GM12878 (cell line): ENCODE measurements around the gene SLC28A2. TPM values are rescaled to one million over a fixed set of nuclear protein-coding genes. Genes with fewer than 3 reads are reported as not detected.

ENCODE experiments used
- ATAC-seq: fragments of 200-7000 bp; cut with Tn5 transposase; 3 replicates; pipeline ENCODE4 v1.9.1; 2020; ENCODE audit warnings: mild to moderate bottlenecking, moderate library complexity
- BruUV-seq: library from RNA; stranded (reverse); fragments of 400-500 nt; replicated peaks from 2 replicates; lab custom pipeline; 2021; lab: Mats Ljungman, UMichigan
- CTCF ChIA-PET: fragments of 300-600 bp; sonication (Branson Sonifier 250); formaldehyde crosslinking; extraction: SDS; loops from one replicate; lab custom pipeline; 2021; ENCODE audit warnings: inconsistent platforms; lab: Yijun Ruan, JAX
- POLR2A ChIA-PET: fragments of 350-600 bp; formaldehyde crosslinking; extraction: SDS; loops from one replicate; lab custom pipeline; 2021; ENCODE audit warnings: inconsistent platforms; lab: Charles Lee
- RAD21 ChIA-PET: fragments of 300-600 bp; sonication (Branson Sonifier 250); formaldehyde crosslinking; loops from one replicate; lab custom pipeline; 2023; ENCODE audit warnings: antibody characterized with exemption; ENCODE audit not compliant: unreplicated experiment; lab: Charles Lee
- SMC1A ChIA-PET: fragments of 300-600 bp; sonication (Branson Sonifier 250); formaldehyde crosslinking; loops from one replicate; lab custom pipeline; 2023; ENCODE audit not compliant: unreplicated experiment, uncharacterized antibody; lab: Charles Lee
- DNase-seq: peaks from one replicate; pipeline ENCODE4 v3.0.0-alpha.2; 2011; ENCODE audit warnings: low read depth, low spot score
- FAIRE-seq: peaks from 3 replicates; lab custom pipeline; 2011; peaks lifted over from hg19 to GRCh38; lab: Jason Lieb, UNC
- H2AFZ ChIP-seq: 2 replicates; pipeline ENCODE4 v1.6.0; 2011; ENCODE audit warnings: low read depth, low read length, control low read depth; ENCODE audit not compliant: control insufficient read depth
- H3K27ac ChIP-seq: 2 replicates; pipeline ENCODE4 v1.5.1; 2011; ENCODE audit warnings: control low read depth; ENCODE audit not compliant: control insufficient read depth, insufficient read depth
- H3K27me3 ChIP-seq, 2 experiments: replicated peaks in 1 of 2; 2 replicates each; pipeline versions ENCODE4 v1.6.0 to v1.6.1; 2011; ENCODE audit warnings: low read length in 1 of 2; ENCODE audit not compliant: control insufficient read depth in 2 of 2, insufficient read depth in 2 of 2
- H3K36me3 ChIP-seq, 2 experiments: 2 replicates each; pipeline ENCODE4 v1.5.1; 2011; ENCODE audit warnings: low read length in 1 of 2; ENCODE audit not compliant: control insufficient read depth in 2 of 2, insufficient read depth in 2 of 2
- H3K4me1 ChIP-seq: 2 replicates; pipeline ENCODE4 v1.6.1; 2011; ENCODE audit warnings: mild to moderate bottlenecking, low read length, moderate library complexity, mixed read lengths; ENCODE audit not compliant: control insufficient read depth, insufficient read depth
- H3K4me2 ChIP-seq: 2 replicates; pipeline ENCODE4 v1.6.0; 2011; ENCODE audit warnings: control low read depth; ENCODE audit not compliant: control insufficient read depth, insufficient read depth
- H3K4me3 ChIP-seq: fragments of 200-600 bp; sonication (generic); 2 replicates; pipeline ENCODE4 v1.5.1; 2016
- H3K79me2 ChIP-seq: 2 replicates; pipeline ENCODE4 v1.6.0; 2011; ENCODE audit warnings: low read length; ENCODE audit not compliant: control insufficient read depth, insufficient read depth
- H3K9ac ChIP-seq: 2 replicates; pipeline ENCODE4 v1.8.0; 2011; ENCODE audit warnings: low read length, control low read depth, mixed read lengths; ENCODE audit not compliant: control insufficient read depth, insufficient read depth
- H3K9me3 ChIP-seq: replicated peaks from 3 replicates; pipeline ENCODE4 v1.5.1; 2011; ENCODE audit warnings: mild to moderate bottlenecking, low read length; ENCODE audit not compliant: control insufficient read depth, insufficient read depth
- H4K20me1 ChIP-seq: 2 replicates; pipeline ENCODE4 v1.6.0; 2011; ENCODE audit not compliant: control insufficient read depth, insufficient read depth
- ATF7 ChIP-seq: fragments of 450-650 bp; IDR thresholded peaks from 2 replicates; pipeline ENCODE4 v1.6.1; 2016; ENCODE audit warnings: low read depth, mild to moderate bottlenecking
- CBX3 ChIP-seq: fragments of 200-600 bp; sonication (generic); IDR thresholded peaks from 2 replicates; pipeline ENCODE4 v1.6.1; 2016; ENCODE audit warnings: low read depth, borderline replicate concordance
- CREB1 ChIP-seq: IDR thresholded peaks from 2 replicates; pipeline ENCODE4 v1.6.1; 2012; ENCODE audit warnings: low read depth, mild to moderate bottlenecking, inconsistent platforms
- E4F1 ChIP-seq: fragments of 450-650 bp; IDR thresholded peaks from 2 replicates; pipeline ENCODE4 v1.6.1; 2018; ENCODE audit warnings: borderline replicate concordance, mild to moderate bottlenecking; ENCODE audit not compliant: partially characterized antibody
- FOXM1 ChIP-seq: IDR thresholded peaks from 2 replicates; pipeline ENCODE4 v1.6.1; 2012; ENCODE audit warnings: low read depth, mild to moderate bottlenecking, inconsistent platforms, low read length, moderate library complexity
- GABPA ChIP-seq: IDR thresholded peaks from 2 replicates; pipeline ENCODE4 v1.6.1; 2014; ENCODE audit warnings: antibody characterized with exemption, low read depth, mild to moderate bottlenecking, inconsistent platforms
- HDGF ChIP-seq: fragments of 450-650 bp; IDR thresholded peaks from 2 replicates; pipeline ENCODE4 v1.6.1; 2016; ENCODE audit warnings: antibody characterized with exemption
- LARP7 ChIP-seq: fragments of 450-650 bp; IDR thresholded peaks from 2 replicates; pipeline ENCODE4 v1.6.1; 2017; ENCODE audit warnings: mild to moderate bottlenecking
- MTA3 ChIP-seq: IDR thresholded peaks from 2 replicates; pipeline ENCODE4 v1.6.1; 2012; ENCODE audit warnings: low read length, inconsistent platforms, borderline replicate concordance
- POLR2AphosphoS2 ChIP-seq: IDR thresholded peaks from 2 replicates; pipeline ENCODE4 v1.6.1; 2011; ENCODE audit warnings: low read depth, mild to moderate bottlenecking, low read length, improper control_type of control experiment, moderate library complexity
- POLR2AphosphoS5 ChIP-seq: IDR thresholded peaks from 2 replicates; pipeline ENCODE4 v1.6.1; 2011; ENCODE audit warnings: mild to moderate bottlenecking, low read length, inconsistent platforms
- RAD21 ChIP-seq: IDR thresholded peaks from 2 replicates; pipeline ENCODE4 v1.6.1; 2011; ENCODE audit warnings: mild to moderate bottlenecking, low read depth, low read length, moderate library complexity; ENCODE audit not compliant: insufficient read depth
- RFX5 ChIP-seq: IDR thresholded peaks from 2 replicates; pipeline ENCODE4 v1.6.1; 2011; ENCODE audit warnings: low read depth, low read length, improper control_type of control experiment
- SMAD5 ChIP-seq: IDR thresholded peaks from 2 replicates; pipeline ENCODE4 v1.6.1; 2016; ENCODE audit warnings: antibody characterized with exemption, low read depth
- TCF12 ChIP-seq: IDR thresholded peaks from 2 replicates; pipeline ENCODE4 v1.6.1; 2011; ENCODE audit warnings: low read depth, mild to moderate bottlenecking, low read length
- ZBED1 ChIP-seq: IDR thresholded peaks from 2 replicates; pipeline ENCODE4 v1.6.1; 2016; ENCODE audit warnings: borderline replicate concordance
- WGBS: methylation state at CpG from one replicate; pipeline ENCODE4 v1.1.6; 2016; ENCODE audit warnings: low lambda C conversion rate; ENCODE audit not compliant: insufficient replicate concordance, insufficient coverage; ENCODE audit errors: missing lambda C conversion rate; 5-methylcytosine and 5-hydroxymethylcytosine counted together
- in situ Hi-C: fragments of 300-500 bp; cut with MboI; formaldehyde crosslinking; loops from 9 replicates; pipeline ENCODE4 v1.14.3; 2018; ENCODE audit warnings: mixed read lengths
- intact Hi-C: fragments of 100-400 bp; cut with micrococcal nuclease; formaldehyde crosslinking; loops from one replicate; pipeline ENCODE4 v1.14.2; 2022; ENCODE audit not compliant: unreplicated experiment
- polyA plus RNA-seq, 11 experiments: library from polyadenylated mRNA; depleted of rRNA in 4 of 11; unstranded in 6 of 11; stranded (reverse) in 5 of 11; fragments of >200 nt; fragmentation: Nextera tagmentation in 4 of 11; fragmentation: Illumina TruSeq in 1 of 11; extraction: Ambion mirVana in 4 of 11; extraction: Trizol in 1 of 11; gene quantifications; 1 replicate in 1 of 11; 2 replicates in 10 of 11; pipeline versions ENCODE4 v1.2.1 to v1.2.3, GENCODE V29; 2011 to 2016; ENCODE audit warnings: inconsistent platforms in 2 of 11, missing spikeins in 2 of 11, low read depth in 1 of 11
- total RNA-seq, 4 experiments: library from RNA; depleted of rRNA in 3 of 4; stranded (reverse); fragments of >200 nt in 3 of 4; fragmentation: Illumina TruSeq in 1 of 4; extraction: Trizol in 1 of 4; gene quantifications; 2 replicates each; pipeline versions ENCODE4 v1.2.1 to v1.2.3, GENCODE V29; 2013 to 2021

The SLC28A2 gene
- total and polyA plus RNA-seq, 10 of the 15 experiments (the other 5 are each of a cell fraction or from before 2014, with no cell fraction given), result 0.02 to 0.21 (median 0.14) TPM; not detected in 6

GRCh38 chr15:45231864-45232562 lies 20.0 kb upstream of the SLC28A2 start:
- peaks cover 2% of the 10 kb centered on the region; the same call in 1 of the 3 replicates for H3K9me3 ChIP-seq
- ATAC-seq (no peak), DNase-seq (no peak), FAIRE-seq (no peak)
- 41% methylated on average over 4 of the region's 4 CpGs for WGBS
- H3K9ac ChIP-seq, result no peak overlapping the region
- in situ Hi-C loops, result no loop called here
- H4K20me1 ChIP-seq, result no peaks in the 10 kb centered on the region
- CTCF ChIA-PET, result interaction anchor here (1.3 to 1.5 kb wide), 2 partner anchors 27 to 197 kb away, joined by 3 to 5 read pairs; no protein-coding TSS in a partner anchor
- POLR2A ChIA-PET, result no interaction called here
- H3K27me3 ChIP-seq, result no peaks in the 10 kb centered on the region
- RAD21 ChIA-PET, result no interaction called here
- no TSS peak for BruUV-seq
- H3K36me3 ChIP-seq, result no peaks in the 10 kb centered on the region; a peak in 1 of 4 replicates
- no peak overlapping the region for H3K4me2 ChIP-seq
- no peak overlapping the region for H3K4me3 ChIP-seq
- H3K79me2 ChIP-seq, result no peaks in the 10 kb centered on the region
- intact Hi-C loops, result no loop called here
- TF ChIP-seq MTA3 (no peak), LARP7 (no peak), GABPA (no peak), POLR2AphosphoS5 (no peak), E4F1 (no peak), CREB1 (no peak), ATF7 (no peak), ZBED1 (no peak), CBX3 (no peak), HDGF (no peak), SMAD5 (no peak), FOXM1 (no peak), TCF12 (no peak), RAD21 (no peak), POLR2AphosphoS2 (no peak), RFX5 (no peak)
- no peak overlapping the region for H2AFZ ChIP-seq
- no peak overlapping the region for H3K27ac ChIP-seq
- H3K4me1 ChIP-seq, result no peaks in the 10 kb centered on the region
- SMC1A ChIA-PET, result interaction anchor here (0.6 kb wide), 1 partner anchor 205 kb away, joined by 4 read pairs; no protein-coding TSS in a partner anchor
